CD4-positive, alpha-beta T cell treated with Interleukin-1 beta for 1 hour (primary cell): ENCODE measurements around the gene TSPAN5.
"Not testable (repeated sequence)": the region's sequence is repeated elsewhere in the genome, so short reads cannot be mapped to it uniquely, and the experiment has no call there.

Experiments
- DNase-seq, 2 donors: peaks; one replicate each; pipeline ENCODE4 v3.0.0-alpha.2; 2020 to 2022

The TSPAN5 gene

GRCh38 chr4:98544141-98544817 lies 114.1 kb downstream of the TSPAN5 start:
- DNase-seq = no peak

GRCh38 chr4:98542011-98542410 lies 116.4 kb downstream of the TSPAN5 start:
- DNase-seq = no peak

GRCh38 chr4:98540803-98541202 lies 117.6 kb downstream of the TSPAN5 start:
- DNase-seq = no peak

GRCh38 chr4:98539741-98540140 lies 118.7 kb downstream of the TSPAN5 start:
- no peak for DNase-seq

- no peak for DNase-seq
These were observed 119.1 kb downstream of the TSPAN5 start for GRCh38 chr4:98539299-98539698.

- no peak for DNase-seq
These were observed 121.8 kb downstream of the TSPAN5 start for GRCh38 chr4:98536631-98537030.

GRCh38 chr4:98534146-98534545 lies 124.3 kb downstream of the TSPAN5 start:
- DNase-seq = not testable (repeated sequence)

GRCh38 chr4:98530572-98530971 lies 127.8 kb downstream of the TSPAN5 start:
- DNase-seq = no peak

- DNase-seq = no peak
These were observed 128.3 kb downstream of the TSPAN5 start for GRCh38 chr4:98529970-98530569.

GRCh38 chr4:98528882-98529281 lies 129.5 kb downstream of the TSPAN5 start:
- DNase-seq = no peak

GRCh38 chr4:98527534-98528269 lies 130.7 kb downstream of the TSPAN5 start:
- no peak for DNase-seq

GRCh38 chr4:98524230-98524629 lies 134.2 kb downstream of the TSPAN5 start:
- DNase-seq = no peak

GRCh38 chr4:98522636-98523395 lies 135.6 kb downstream of the TSPAN5 start:
- DNase-seq = no peak

- no peak for DNase-seq
These were observed 136.3 kb downstream of the TSPAN5 start for GRCh38 chr4:98522062-98522461.

- no peak for DNase-seq
These were observed 136.9 kb downstream of the TSPAN5 start for GRCh38 chr4:98521486-98521885.

- DNase-seq = no peak
These were observed 139.0 kb downstream of the TSPAN5 start for GRCh38 chr4:98519268-98519977.

- peak in 1 of 2 donors; percentile 14 for DNase-seq
These were observed 139.7 kb downstream of the TSPAN5 start for GRCh38 chr4:98518559-98519267.

- DNase-seq = no peak
These were observed 141.0 kb downstream of the TSPAN5 start for GRCh38 chr4:98517218-98518021.

- DNase-seq = no peak
These were observed 141.8 kb downstream of the TSPAN5 start for GRCh38 chr4:98516441-98517217.

GRCh38 chr4:98516042-98516440 lies 142.4 kb downstream of the TSPAN5 start:
- no peak for DNase-seq
